Fibroblast of lung (primary cell): Measurements from ENCODE around the gene UGT1A10. TPM values are rescaled to one million over a fixed set of nuclear protein-coding genes. Genes with fewer than 3 reads are reported as not detected.

Experiments
- DNase-seq, 2 donors: peaks; one replicate each; pipeline versions ENCODE4 v3.0.0 to v3.0.0-alpha.2; 2010; ENCODE audit warnings: low read depth in 2 of 2
- H2AFZ ChIP-seq: 2 replicates; pipeline ENCODE4 v1.5.1; 2012; ENCODE audit warnings: low read length, control low read depth, inconsistent platforms
- H3K27ac ChIP-seq: 2 replicates; pipeline ENCODE4 v1.5.1; 2011; ENCODE audit warnings: low read length, control low read depth; ENCODE audit not compliant: insufficient read depth
- H3K27me3 ChIP-seq: 2 replicates; pipeline ENCODE4 v1.5.1; 2011; ENCODE audit warnings: mild to moderate bottlenecking, low read length; ENCODE audit not compliant: control insufficient read depth, insufficient read depth
- H3K36me3 ChIP-seq: 2 replicates; pipeline ENCODE4 v1.5.1; 2011; ENCODE audit warnings: low read length; ENCODE audit not compliant: control insufficient read depth, insufficient read depth
- H3K4me1 ChIP-seq: 2 replicates; pipeline ENCODE4 v1.5.1; 2011; ENCODE audit warnings: low read length; ENCODE audit not compliant: control insufficient read depth, insufficient read depth; ENCODE audit errors: extremely low read depth
- H3K4me2 ChIP-seq: 2 replicates; pipeline ENCODE4 v1.5.1; 2011; ENCODE audit warnings: low read length, control low read depth; ENCODE audit not compliant: insufficient read depth; ENCODE audit errors: extremely low read depth
- H3K4me3 ChIP-seq, 4 experiments: fragments of 200-600 bp in 1 of 4; sonication (generic) in 1 of 4; replicated peaks in 1 of 4; 2 replicates each; pipeline ENCODE4 v1.5.1; 2011 to 2016; ENCODE audit warnings: low read length in 4 of 4, low read depth in 3 of 4, mild to moderate bottlenecking in 3 of 4, control low read depth in 2 of 4, inconsistent platforms in 1 of 4, mixed read lengths in 1 of 4; ENCODE audit not compliant: insufficient read depth in 1 of 4; ENCODE audit errors: control extremely low read depth in 1 of 4
- H3K79me2 ChIP-seq: 2 replicates; pipeline ENCODE4 v1.5.1; 2012; ENCODE audit warnings: mild to moderate bottlenecking, low read length, inconsistent platforms; ENCODE audit not compliant: control insufficient read depth, insufficient read depth
- H3K9ac ChIP-seq: 2 replicates; pipeline ENCODE4 v1.5.1; 2011; ENCODE audit warnings: mild to moderate bottlenecking, low read length, control low read depth; ENCODE audit not compliant: insufficient read depth
- H3K9me3 ChIP-seq: 2 replicates; pipeline ENCODE4 v1.5.1; 2012; ENCODE audit warnings: low read depth, low read length; ENCODE audit not compliant: control insufficient read depth, insufficient read depth
- H4K20me1 ChIP-seq: 2 replicates; pipeline ENCODE4 v1.5.1; 2011; ENCODE audit warnings: low read length; ENCODE audit not compliant: control insufficient read depth, insufficient read depth; ENCODE audit errors: extremely low read depth
- EZH2 ChIP-seq: IDR thresholded peaks from 2 replicates; pipeline ENCODE4 v1.5.1; 2012; ENCODE audit warnings: low read length, control low read depth, mild to moderate bottlenecking; ENCODE audit errors: missing control alignments
- polyA plus RNA-seq, 2 donors: library from polyadenylated mRNA; depleted of rRNA in 1 of 2; stranded (reverse) in 1 of 2; unstranded in 1 of 2; fragments of >200 nt; gene quantifications; 2 replicates each; pipeline ENCODE4 v1.2.1, GENCODE V29; 2011 to 2012; ENCODE audit warnings: missing spikeins in 1 of 2
- total RNA-seq: library from RNA; depleted of rRNA; stranded (reverse); fragments of >200 nt; gene quantifications from 2 replicates; pipeline ENCODE4 v1.2.1, GENCODE V29; 2014
- TF ChIP-seq, protein P1 (sequence below), 2 donors: IDR thresholded peaks in 1 of 2; conservative IDR thresholded peaks in 1 of 2; 1 replicate in 1 of 2; 2 replicates in 1 of 2; pipeline ENCODE4 v1.5.1; 2011 to 2012; ENCODE audit warnings: low read length in 2 of 2, control low read depth in 1 of 2, inconsistent platforms in 1 of 2, low read depth in 1 of 2, mild to moderate bottlenecking in 1 of 2

UGT1A10 gene
- total and polyA plus RNA-seq, 2 donors (not counting 1 experiment from before 2014, with no cell fraction given) = not detected

DNA sequence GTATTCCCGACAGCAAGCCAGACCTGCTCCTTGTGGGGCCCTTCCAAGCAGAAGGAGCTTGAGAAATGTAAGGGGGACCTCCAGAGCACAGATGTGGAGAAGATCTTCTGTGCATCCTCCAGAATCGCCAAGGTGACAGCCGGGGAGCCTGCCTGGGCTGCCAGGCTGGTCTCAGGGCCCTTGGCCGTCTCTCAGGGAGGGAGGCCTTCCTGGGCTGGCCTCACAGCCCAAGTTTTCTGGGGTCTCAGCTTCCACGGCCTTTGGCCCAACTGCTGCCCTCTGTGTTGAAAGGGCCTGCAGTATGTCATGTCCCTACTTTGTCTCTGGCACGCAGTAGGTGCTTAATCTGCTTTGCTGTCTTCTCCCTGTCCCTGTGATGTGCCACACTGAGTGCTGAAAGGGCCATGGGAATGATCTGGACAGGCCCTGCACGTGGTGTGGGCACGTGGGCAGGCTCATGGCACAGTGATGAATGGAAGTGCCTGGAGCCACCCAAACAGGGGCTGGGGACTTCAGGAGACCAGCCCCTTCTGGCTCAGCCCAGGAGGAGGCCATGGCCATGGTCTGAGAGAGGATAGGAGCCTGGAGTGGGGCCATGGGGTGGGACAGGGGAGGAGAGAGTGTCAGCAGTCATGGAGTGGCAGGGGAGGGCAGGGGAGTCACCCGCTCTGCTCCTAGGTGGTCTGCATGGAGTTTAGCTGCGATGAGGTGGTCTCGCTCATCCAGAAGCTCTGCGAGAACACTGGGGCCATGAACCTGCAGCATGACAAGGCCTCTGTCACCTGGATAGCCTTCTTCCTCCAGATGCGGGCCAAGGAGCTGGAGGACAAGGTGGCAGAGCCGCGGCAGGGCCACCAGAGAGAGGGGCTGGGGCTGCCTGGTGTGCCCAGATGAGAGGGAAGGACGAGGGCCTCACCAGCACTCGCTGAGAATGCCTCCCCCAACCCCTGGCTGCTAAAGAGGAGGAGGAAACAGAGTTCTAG is 182.7 kb downstream of the UGT1A10 start:
- no peak overlapping the region for H3K27ac ChIP-seq
- no peaks in the 10 kb centered on the region for H4K20me1 ChIP-seq
- no peak overlapping the region for H3K4me2 ChIP-seq
- no peak overlapping the region for H3K4me3 ChIP-seq
- peaks cover 4% of the 10 kb centered on the region for H3K27me3 ChIP-seq
- H3K79me2 ChIP-seq = no peaks in the 10 kb centered on the region
- no peak overlapping the region for H2AFZ ChIP-seq
- no peaks in the 10 kb centered on the region for H3K9me3 ChIP-seq
- TF ChIP-seq, protein P1, sequence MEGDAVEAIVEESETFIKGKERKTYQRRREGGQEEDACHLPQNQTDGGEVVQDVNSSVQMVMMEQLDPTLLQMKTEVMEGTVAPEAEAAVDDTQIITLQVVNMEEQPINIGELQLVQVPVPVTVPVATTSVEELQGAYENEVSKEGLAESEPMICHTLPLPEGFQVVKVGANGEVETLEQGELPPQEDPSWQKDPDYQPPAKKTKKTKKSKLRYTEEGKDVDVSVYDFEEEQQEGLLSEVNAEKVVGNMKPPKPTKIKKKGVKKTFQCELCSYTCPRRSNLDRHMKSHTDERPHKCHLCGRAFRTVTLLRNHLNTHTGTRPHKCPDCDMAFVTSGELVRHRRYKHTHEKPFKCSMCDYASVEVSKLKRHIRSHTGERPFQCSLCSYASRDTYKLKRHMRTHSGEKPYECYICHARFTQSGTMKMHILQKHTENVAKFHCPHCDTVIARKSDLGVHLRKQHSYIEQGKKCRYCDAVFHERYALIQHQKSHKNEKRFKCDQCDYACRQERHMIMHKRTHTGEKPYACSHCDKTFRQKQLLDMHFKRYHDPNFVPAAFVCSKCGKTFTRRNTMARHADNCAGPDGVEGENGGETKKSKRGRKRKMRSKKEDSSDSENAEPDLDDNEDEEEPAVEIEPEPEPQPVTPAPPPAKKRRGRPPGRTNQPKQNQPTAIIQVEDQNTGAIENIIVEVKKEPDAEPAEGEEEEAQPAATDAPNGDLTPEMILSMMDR (conservative IDR thresholded peaks at IDR 0.05 in 1 of 2, IDR thresholded peaks at IDR 0.05 in 1 of 2; ENCODE audit: low read depth in 1 of 2, low read length in 2 of 2) = no peak
- TF ChIP-seq EZH2 = no peak
- H3K9ac ChIP-seq = no peak overlapping the region
- no peaks in the 10 kb centered on the region for H3K36me3 ChIP-seq
- no peaks in the 10 kb centered on the region for H3K4me1 ChIP-seq
- DNase-seq = no peak

DNA sequence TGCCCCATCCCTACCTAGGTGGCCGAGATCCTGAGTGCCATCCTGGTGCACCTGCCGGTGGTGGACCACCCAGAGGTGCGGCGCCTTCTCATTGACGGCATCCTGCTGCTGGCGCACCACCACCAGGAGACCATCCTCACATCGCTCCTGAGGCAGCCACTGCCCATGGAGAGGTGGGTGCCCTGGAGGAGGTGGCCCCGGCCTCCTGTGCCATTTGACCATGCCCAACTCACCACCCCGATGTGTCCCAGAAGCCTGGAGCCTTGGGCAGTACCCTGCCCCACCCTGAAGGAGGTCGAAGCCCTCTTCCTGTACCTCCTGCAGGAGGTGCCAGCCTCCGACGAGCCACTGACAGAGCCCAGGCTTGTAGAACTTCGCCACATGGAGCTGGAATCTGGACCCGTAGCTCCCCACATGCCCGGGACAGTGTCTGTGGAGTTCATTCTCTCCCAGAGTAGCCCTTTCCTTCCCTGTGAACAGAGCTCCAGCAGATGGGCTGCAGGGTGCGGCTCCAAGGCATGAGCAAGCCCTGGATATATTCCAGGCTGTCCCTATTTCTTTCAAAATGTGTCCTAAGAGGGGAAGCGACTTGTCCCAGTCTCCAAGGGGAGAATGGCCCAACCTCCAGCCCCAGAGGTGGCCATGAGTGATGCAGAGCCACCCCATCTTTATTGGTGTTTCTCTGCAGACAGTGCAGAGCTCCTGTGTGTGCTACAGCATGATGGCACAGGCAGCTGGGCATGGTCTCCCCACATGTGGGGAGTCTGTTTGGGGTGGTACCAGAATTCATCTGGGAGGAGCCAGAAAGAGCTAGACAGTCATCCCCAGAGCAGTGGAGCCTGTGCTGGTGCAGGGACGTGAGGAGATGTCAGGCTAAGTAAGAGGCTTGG is 183.9 kb downstream of the UGT1A10 start:
- Histone ChIP-seq H3K36me3 (no peaks in the 10 kb centered on the region), H3K4me3 (no peak overlapping the region), H3K27me3 (peaks cover 4% of the 10 kb centered on the region), H3K9ac (no peak overlapping the region), H3K27ac (no peak overlapping the region), H3K4me1 (no peaks in the 10 kb centered on the region), H3K4me2 (no peak overlapping the region), H2AFZ (no peak overlapping the region), H3K9me3 (no peaks in the 10 kb centered on the region), H3K79me2 (no peaks in the 10 kb centered on the region), H4K20me1 (no peaks in the 10 kb centered on the region)
- no peak for DNase-seq
- no peak for TF ChIP-seq EZH2
- TF ChIP-seq, protein P1 (conservative IDR thresholded peaks at IDR 0.05 in 1 of 2, IDR thresholded peaks at IDR 0.05 in 1 of 2; ENCODE audit: low read depth in 1 of 2, low read length in 2 of 2) = no peak

DNA sequence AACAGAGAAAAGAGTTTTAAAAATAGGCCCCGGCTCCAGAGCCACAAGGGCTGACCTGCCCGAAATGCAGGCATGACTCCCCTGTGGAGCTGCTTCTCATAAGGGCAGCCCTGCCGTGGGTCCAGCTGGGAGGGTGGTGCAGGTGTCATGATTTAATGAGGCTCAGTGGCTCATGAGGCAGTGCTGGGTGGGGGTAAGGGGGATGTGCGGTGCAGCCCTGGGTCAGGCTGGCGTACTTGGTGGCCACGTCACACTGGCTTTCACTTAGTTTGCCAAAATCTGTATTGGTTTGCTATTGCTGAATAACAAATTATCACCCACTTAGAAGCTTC is 184.5 kb downstream of the UGT1A10 start:
- peaks cover 4% of the 10 kb centered on the region for H3K27me3 ChIP-seq
- no peak overlapping the region for H3K27ac ChIP-seq
- H3K4me2 ChIP-seq = no peak overlapping the region
- H3K9me3 ChIP-seq = no peaks in the 10 kb centered on the region
- no peaks in the 10 kb centered on the region for H3K4me1 ChIP-seq
- H3K36me3 ChIP-seq = no peaks in the 10 kb centered on the region
- TF ChIP-seq EZH2 = no peak
- TF ChIP-seq, protein P1 (conservative IDR thresholded peaks at IDR 0.05 in 1 of 2, IDR thresholded peaks at IDR 0.05 in 1 of 2; ENCODE audit: low read depth in 1 of 2, low read length in 2 of 2) = no peak
- H4K20me1 ChIP-seq = no peaks in the 10 kb centered on the region
- H3K9ac ChIP-seq = no peak overlapping the region
- H3K79me2 ChIP-seq = no peaks in the 10 kb centered on the region
- H3K4me3 ChIP-seq = no peak overlapping the region
- DNase-seq = no peak
- H2AFZ ChIP-seq = no peak overlapping the region
